ENCODE data around the gene PLK5. TPM values are rescaled to one million over a fixed set of nuclear protein-coding genes. Genes with fewer than 3 reads are reported as not detected.

PLK5 gene
- total RNA-seq, 1 donor from 2014 or later = not detected

DNA sequence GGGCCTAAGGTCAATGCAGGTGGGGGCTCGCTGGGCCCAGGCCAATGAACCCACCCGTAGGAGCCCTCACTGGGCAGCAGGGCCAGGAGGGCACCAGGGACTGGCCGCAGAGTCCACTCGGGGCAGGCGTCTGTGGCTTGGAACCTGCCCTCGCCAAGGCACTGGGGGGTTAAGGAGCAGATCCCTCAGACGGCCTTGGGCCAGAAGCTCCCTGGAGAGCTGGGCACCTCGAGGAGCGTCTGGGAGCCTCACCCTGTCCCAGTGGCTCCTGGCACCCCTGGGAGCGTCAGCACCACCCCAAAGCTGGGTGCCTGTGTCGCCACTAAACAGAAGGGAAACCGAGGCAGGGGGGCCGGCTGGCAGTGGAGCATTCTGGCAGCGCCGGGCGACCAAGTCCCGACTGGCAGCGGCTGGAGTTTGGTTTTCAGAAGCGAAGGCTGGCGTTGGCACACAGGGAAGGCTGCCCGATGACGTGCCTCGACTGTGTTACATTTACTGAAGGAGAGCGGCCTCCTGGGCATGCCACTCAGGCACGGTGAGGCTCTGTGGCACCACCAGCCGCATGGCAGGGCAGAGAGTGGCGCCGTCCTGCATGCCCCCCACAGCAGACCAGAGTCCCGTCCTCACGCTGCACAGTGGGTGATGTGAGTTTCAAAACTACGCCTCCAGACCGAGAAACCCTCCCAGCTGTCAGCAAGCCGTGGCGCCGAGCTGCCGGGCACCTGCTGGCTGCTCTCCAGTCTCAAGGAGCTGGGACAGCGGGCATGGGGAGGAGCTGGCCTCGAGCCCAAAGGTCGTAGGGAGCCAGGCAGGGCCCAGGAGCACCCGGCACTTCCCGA lies 53.4 kb downstream of the PLK5 start:
- no peak for DNase-seq (ENCODE audit: low spot score)

DNA sequence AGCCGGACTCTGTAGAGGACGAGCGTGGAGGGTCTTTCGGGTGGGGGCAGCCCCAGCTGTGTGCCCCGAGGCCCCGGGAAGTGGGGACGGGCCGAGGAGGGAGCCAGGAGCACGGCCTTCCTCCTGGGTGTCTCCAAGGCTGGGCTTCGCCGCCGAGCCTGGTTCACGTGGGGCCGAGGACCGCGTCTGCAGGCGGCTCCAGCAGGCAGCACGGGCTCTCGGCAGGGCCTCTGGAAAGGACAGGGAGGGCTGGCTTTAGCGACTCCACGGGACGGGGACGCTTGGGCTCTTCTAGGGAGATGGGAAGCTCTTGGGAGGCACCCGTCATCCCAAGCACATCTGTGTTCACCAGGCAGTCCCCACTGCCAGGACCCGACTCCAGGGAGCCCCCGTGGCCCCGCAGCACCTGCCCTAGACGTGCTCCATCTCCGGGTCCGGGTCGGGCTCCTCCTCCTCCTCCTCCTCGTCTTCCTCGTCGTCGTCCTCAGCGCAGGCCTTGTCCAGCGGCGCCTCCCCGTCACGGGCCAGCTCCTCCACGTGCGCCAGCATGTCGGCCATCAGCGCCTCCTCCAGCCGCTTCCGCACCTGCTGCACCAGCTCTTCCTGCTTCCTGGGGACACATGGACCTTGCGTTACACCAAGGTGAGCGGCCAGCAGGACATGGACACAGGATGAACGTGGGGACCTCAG lies 54.2 kb downstream of the PLK5 start:
- no peak for DNase-seq (ENCODE audit: low spot score)

- DNase-seq (ENCODE audit: low spot score) = no peak
Measured at GRCh38 chr19:1579222-1579621, 55.3 kb downstream of the PLK5 start.

DNA sequence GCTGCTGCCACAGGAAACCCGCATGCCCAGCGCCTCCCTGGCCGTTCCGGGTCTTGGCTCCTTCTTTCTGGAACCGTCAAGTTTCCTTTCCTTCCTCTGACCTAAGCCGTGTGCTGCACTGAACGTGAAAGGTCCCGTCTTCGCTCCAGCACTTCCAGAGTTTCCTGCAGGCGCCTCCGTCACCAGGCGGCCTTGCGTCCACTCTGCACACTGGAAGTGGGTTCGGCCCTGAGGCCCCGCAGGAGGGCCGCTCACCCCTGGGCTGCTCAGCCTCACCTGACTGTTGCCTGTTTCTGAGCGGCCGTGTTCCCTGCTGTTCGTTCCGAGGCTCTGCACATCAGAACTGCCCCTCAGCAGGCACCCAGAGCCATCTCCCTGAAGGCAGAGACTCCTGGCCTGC lies 56.5 kb downstream of the PLK5 start:
- no peak for DNase-seq (ENCODE audit: low spot score)

GRCh38 chr19:1580957-1581356 lies 57.1 kb downstream of the PLK5 start:
- no peak for DNase-seq (ENCODE audit: low spot score)

DNA sequence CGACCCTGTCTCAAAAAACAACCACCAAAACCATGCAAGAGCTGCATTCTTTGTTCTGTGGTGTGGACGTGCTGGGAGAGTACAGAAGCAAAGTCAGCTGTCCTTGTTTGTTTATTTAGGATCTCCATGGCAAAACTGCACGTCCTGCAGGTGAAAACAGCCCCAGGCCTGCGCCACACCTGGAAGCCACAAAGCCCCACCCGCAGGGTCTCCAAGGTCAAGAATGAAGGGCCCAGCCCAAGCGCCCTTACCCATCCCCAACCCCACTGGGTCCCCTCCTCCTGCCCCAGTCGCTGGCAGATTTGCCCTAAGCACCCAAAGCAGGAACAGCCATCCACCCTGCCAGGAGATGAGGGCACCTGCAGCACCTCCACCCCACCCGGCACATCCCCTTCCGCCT lies 58.3 kb downstream of the PLK5 start:
- DNase-seq (ENCODE audit: low spot score) = no peak

DNA sequence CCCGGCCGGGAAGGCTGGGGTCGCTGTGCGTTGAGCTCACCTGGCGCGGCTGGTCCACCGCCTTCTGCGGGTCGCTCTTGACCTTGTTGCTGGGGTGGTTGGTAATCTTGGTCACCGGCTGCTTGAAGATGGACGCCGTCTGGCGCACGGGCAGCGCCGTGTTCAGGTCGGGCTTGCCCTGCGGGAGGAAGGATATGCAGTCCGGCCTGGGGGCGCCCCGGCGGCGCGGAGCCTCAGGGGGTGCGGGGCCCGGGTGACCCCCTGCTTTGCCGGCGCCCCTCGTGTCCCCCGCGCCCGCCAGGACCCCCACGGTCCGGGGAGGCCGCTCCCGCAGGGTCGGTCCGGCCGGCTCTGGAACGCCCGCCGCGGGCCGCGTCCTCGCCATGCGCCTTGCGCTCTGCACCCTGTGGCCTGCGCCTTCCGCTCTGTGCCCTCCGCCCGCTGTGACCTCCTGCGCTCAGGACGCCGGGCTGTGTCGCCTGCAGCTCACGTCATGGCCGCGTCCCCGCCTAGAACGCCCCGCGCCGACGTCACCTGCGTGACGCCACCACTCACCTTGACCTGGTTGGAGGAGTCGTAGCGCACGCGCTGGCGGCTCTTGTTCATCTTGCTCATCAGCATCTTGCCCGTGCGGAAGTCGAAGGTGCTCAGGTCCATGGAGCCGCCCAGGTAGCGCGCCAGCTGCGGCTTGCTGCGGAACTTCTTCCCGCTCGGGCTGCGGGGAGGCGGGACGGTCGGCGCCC lies 60.8 kb downstream of the PLK5 start:
- no peak for DNase-seq (ENCODE audit: low spot score)

DNA sequence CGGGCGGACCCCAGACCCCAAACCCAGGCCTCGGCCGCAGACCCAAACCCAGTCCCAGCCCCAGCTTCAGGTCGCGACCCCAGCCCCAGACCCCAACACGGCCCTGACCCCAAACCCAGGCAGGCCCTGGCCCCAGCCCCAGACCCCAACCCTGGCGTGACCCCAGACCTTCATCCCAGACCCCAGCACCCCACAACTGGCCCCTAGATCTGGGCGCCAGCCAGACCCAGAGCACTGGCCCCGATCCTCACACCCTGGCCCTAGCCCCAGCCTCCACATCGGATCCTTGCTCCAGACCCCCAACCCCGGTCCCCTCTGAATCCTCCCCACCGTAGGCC lies 61.3 kb downstream of the PLK5 start:
- no peak for DNase-seq (ENCODE audit: low spot score)

Other genes starting within 250 kb of the PLK5 start
- gene FAM174C, start 248.5 kb upstream of the PLK5 start, total RNA-seq = 47.5 TPM
- 0.70 TPM for gene EFNA2, start 238.2 kb upstream of the PLK5 start, total RNA-seq
- gene NDUFS7, start 140.2 kb upstream of the PLK5 start, total RNA-seq = 93.5 TPM
- gene GAMT, start 122.5 kb upstream of the PLK5 start, total RNA-seq = 9.3 TPM
- gene DAZAP1, start 116.5 kb upstream of the PLK5 start, total RNA-seq = 137 TPM
- 1,085 TPM for gene RPS15, start 85.7 kb upstream of the PLK5 start, total RNA-seq
- gene APC2, start 74.0 kb upstream of the PLK5 start, total RNA-seq = 0.26 TPM
- gene C19orf25, start 44.9 kb upstream of the PLK5 start, total RNA-seq = 23.9 TPM
- gene PCSK4, start 33.7 kb upstream of the PLK5 start, total RNA-seq = 4.5 TPM
- gene REEP6, start 32.9 kb upstream of the PLK5 start, total RNA-seq = 50.0 TPM
- gene ADAMTSL5, start 11.1 kb upstream of the PLK5 start, total RNA-seq = 12.5 TPM
- gene MEX3D, start 44.2 kb downstream of the PLK5 start, total RNA-seq = 21.7 TPM
- 60.7 TPM for gene MBD3, start 68.8 kb downstream of the PLK5 start, total RNA-seq
- gene UQCR11, start 81.4 kb downstream of the PLK5 start, total RNA-seq = 197 TPM
- gene TCF3, start 128.5 kb downstream of the PLK5 start, total RNA-seq = 56.2 TPM
- gene ONECUT3, start 229.4 kb downstream of the PLK5 start, total RNA-seq = not detected